K562 (cell line): ENCODE results near the gene EIF3I. TPM values are rescaled to one million over a fixed set of nuclear protein-coding genes. Genes with fewer than 3 reads are reported as not detected.

Experiments used
- ARID1B ChIP-seq: fragments of 450-650 bp; IDR thresholded peaks from 2 replicates; pipeline ENCODE4 v1.6.1; 2016; ENCODE audit warnings: antibody characterized with exemption, mild to moderate bottlenecking, inconsistent platforms
- BRCA1 ChIP-seq, 2 experiments: fragments of 450-650 bp in 1 of 2; sonication (generic) in 1 of 2; formaldehyde crosslinking in 1 of 2; IDR thresholded peaks; 2 replicates each; pipeline versions ENCODE4 v1.5.0 to v1.6.1; 2017 to 2020; ENCODE audit warnings: mild to moderate bottlenecking in 1 of 2, missing genetic modification reagents in 1 of 2
- CBX3 ChIP-seq, 2 experiments: IDR thresholded peaks; 1 replicate in 1 of 2; 2 replicates in 1 of 2; pipeline ENCODE4 v1.6.1; 2012; ENCODE audit warnings: inconsistent platforms in 2 of 2, low read length in 2 of 2, borderline replicate concordance in 1 of 2, control low read depth in 1 of 2
- ETS2 ChIP-seq: IDR thresholded peaks from 2 replicates; pipeline ENCODE4 v1.6.1; 2016; ENCODE audit warnings: borderline replicate concordance, missing genetic modification characterization, mild to moderate bottlenecking, moderate library complexity, missing compliant biosample characterization; ENCODE audit not compliant: poor library complexity, severe bottlenecking
- HDAC6 ChIP-seq: IDR thresholded peaks from 2 replicates; pipeline ENCODE4 v1.6.1; 2012; ENCODE audit warnings: low read depth, mild to moderate bottlenecking, control low read depth, inconsistent platforms, low read length, moderate library complexity
- NFATC3 ChIP-seq: fragments of 450-650 bp; IDR thresholded peaks from 2 replicates; pipeline ENCODE4 v1.6.1; 2017; ENCODE audit warnings: mild to moderate bottlenecking
- NFRKB ChIP-seq: fragments of 450-650 bp; IDR thresholded peaks from 2 replicates; pipeline ENCODE4 v1.6.1; 2016; ENCODE audit warnings: low read depth
- NR1H2 ChIP-seq: sonication (generic); formaldehyde crosslinking; IDR thresholded peaks from 2 replicates; pipeline ENCODE4 v1.4.0; 2020; ENCODE audit warnings: mild to moderate bottlenecking, missing genetic modification reagents
- ZNF699 ChIP-seq: fragments of 250-450 bp; sonication (Bioruptor Pico); IDR thresholded peaks from 2 replicates; pipeline ENCODE4 v1.8.0; 2021; ENCODE audit warnings: mild to moderate bottlenecking, moderate library complexity; ENCODE audit not compliant: insufficient replicate concordance
- polyA plus RNA-seq, 8 experiments: library from polyadenylated mRNA; depleted of rRNA in 4 of 8; stranded (reverse) in 5 of 8; unstranded in 3 of 8; fragments of >200 nt; fragmentation: Nextera tagmentation in 2 of 8; fragmentation: Illumina TruSeq in 1 of 8; extraction: Ambion mirVana in 2 of 8; extraction: Trizol in 1 of 8; gene quantifications; 2 replicates each; pipeline versions ENCODE4 v1.2.1 to v1.2.3, GENCODE V29; 2011 to 2014; ENCODE audit warnings: inconsistent platforms in 1 of 8, missing spikeins in 1 of 8
- total RNA-seq, 7 experiments: library from RNA; depleted of rRNA in 6 of 7; stranded (reverse); fragments of >200 nt in 6 of 7; fragmentation: Illumina TruSeq in 2 of 7; extraction: Trizol in 2 of 7; gene quantifications; 2 replicates each; pipeline versions ENCODE4 v1.2.1 to v1.2.3, GENCODE V29; 2011 to 2021; ENCODE audit warnings: low replicate concordance in 1 of 7
- TF ChIP-seq, protein P1 (sequence below): fragments of 150-350 bp; conservative IDR thresholded peaks from 2 replicates; pipeline ENCODE4 v1.6.1; 2014; ENCODE audit warnings: low read length
- TF ChIP-seq, protein P2 (sequence below), 2 experiments: fragments of 450-650 bp; formaldehyde crosslinking in 1 of 2; IDR thresholded peaks; 2 replicates each; pipeline versions ENCODE4 v1.4.0 to v1.6.1; 2014 to 2020; ENCODE audit warnings: mild to moderate bottlenecking in 2 of 2, borderline replicate concordance in 1 of 2, low read depth in 1 of 2
- TF ChIP-seq, protein P3 (sequence below): fragments of 450-650 bp; formaldehyde crosslinking; IDR thresholded peaks from 2 replicates; pipeline ENCODE4 v1.4.0; 2020; ENCODE audit warnings: mild to moderate bottlenecking, mixed read lengths

The EIF3I gene
- total and polyA plus RNA-seq, 9 of the 15 experiments (the other 6 are each of a cell fraction or from before 2014, with no cell fraction given), result 414 to 1,526 (median 635) TPM

DNA sequence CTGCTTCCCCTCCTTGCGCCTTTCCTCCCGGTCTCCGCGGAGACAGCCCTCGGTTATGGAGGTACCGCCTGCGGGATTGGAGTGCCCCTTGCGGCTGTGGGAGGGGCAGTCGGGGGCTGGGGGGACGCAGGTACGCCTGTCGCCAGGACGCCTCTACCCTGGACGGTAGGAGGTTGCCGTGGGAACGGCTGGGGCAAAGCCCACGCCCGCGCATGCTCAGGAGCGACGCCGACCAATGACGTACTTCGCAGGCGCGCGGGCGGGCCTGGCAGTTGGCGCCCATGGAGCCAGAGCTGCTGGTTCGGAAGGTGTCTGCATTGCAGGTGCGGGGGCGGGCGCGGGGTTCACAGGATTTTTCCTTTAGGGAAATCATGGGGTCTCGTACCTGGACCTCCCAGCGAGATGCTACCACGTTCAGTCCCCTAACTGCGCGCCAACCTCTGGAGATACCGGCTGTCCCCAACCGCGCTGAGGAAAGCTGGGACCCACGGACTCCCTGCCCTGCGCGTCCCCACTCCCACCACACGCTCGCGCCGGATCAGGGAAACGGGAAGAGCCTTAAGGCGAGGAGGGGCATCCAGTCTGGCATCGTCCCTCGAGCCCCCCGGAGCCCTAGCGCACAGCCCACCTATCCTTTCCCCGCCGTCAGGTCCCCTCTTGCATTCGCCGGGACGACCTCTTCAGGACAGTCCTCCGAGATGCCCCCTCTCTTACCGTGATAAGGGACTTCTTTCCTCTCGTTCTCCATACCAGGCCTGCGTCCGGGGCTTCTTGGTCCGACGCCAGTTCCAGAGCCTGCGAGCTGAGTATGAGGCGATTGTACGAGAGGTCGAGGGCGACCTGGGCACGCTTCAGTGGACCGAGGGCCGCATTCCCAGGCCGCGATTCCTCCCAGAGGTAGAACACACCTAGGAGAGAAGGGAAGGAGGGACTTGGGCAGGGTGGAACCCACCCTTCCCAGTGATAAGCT lies 16.5 kb upstream of the EIF3I start, which contains the start of gene IQCC (continued):
- TF ChIP-seq, protein P1, sequence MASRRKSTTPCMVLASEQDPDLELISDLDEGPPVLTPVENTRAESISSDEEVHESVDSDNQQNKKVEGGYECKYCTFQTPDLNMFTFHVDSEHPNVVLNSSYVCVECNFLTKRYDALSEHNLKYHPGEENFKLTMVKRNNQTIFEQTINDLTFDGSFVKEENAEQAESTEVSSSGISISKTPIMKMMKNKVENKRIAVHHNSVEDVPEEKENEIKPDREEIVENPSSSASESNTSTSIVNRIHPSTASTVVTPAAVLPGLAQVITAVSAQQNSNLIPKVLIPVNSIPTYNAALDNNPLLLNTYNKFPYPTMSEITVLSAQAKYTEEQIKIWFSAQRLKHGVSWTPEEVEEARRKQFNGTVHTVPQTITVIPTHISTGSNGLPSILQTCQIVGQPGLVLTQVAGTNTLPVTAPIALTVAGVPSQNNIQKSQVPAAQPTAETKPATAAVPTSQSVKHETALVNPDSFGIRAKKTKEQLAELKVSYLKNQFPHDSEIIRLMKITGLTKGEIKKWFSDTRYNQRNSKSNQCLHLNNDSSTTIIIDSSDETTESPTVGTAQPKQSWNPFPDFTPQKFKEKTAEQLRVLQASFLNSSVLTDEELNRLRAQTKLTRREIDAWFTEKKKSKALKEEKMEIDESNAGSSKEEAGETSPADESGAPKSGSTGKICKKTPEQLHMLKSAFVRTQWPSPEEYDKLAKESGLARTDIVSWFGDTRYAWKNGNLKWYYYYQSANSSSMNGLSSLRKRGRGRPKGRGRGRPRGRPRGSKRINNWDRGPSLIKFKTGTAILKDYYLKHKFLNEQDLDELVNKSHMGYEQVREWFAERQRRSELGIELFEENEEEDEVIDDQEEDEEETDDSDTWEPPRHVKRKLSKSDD, result 0 out of 2 replicates have a peak, but pooled peaks have one; percentile 76
- peak; percentile 88; the same call in 1 of the 2 replicates for TF ChIP-seq NR1H2 (CRISPR knock-in tag)
- TF ChIP-seq, protein P2, sequence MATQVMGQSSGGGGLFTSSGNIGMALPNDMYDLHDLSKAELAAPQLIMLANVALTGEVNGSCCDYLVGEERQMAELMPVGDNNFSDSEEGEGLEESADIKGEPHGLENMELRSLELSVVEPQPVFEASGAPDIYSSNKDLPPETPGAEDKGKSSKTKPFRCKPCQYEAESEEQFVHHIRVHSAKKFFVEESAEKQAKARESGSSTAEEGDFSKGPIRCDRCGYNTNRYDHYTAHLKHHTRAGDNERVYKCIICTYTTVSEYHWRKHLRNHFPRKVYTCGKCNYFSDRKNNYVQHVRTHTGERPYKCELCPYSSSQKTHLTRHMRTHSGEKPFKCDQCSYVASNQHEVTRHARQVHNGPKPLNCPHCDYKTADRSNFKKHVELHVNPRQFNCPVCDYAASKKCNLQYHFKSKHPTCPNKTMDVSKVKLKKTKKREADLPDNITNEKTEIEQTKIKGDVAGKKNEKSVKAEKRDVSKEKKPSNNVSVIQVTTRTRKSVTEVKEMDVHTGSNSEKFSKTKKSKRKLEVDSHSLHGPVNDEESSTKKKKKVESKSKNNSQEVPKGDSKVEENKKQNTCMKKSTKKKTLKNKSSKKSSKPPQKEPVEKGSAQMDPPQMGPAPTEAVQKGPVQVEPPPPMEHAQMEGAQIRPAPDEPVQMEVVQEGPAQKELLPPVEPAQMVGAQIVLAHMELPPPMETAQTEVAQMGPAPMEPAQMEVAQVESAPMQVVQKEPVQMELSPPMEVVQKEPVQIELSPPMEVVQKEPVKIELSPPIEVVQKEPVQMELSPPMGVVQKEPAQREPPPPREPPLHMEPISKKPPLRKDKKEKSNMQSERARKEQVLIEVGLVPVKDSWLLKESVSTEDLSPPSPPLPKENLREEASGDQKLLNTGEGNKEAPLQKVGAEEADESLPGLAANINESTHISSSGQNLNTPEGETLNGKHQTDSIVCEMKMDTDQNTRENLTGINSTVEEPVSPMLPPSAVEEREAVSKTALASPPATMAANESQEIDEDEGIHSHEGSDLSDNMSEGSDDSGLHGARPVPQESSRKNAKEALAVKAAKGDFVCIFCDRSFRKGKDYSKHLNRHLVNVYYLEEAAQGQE (IDR thresholded peaks at IDR 0.05; ENCODE audit: borderline replicate concordance), result no peak
- TF ChIP-seq, protein P2 (CRISPR knock-in tag; IDR thresholded peaks at IDR 0.05; ENCODE audit: low read depth), result peak; percentile 30; the same call in 1 of the 2 replicates
- peak in 1 of 2 experiments; percentile 25; a peak in 1 of 3 replicates for TF ChIP-seq CBX3 (IDR thresholded peaks at IDR 0.05; ENCODE audit: borderline replicate concordance in 1 of 2, low read length in 2 of 2)
- no peak for TF ChIP-seq ETS2
- peak; percentile 31; the same call in 1 of the 2 replicates for TF ChIP-seq ARID1B
- TF ChIP-seq ZNF699 (CRISPR knock-in tag), result no peak
- TF ChIP-seq, protein P3, sequence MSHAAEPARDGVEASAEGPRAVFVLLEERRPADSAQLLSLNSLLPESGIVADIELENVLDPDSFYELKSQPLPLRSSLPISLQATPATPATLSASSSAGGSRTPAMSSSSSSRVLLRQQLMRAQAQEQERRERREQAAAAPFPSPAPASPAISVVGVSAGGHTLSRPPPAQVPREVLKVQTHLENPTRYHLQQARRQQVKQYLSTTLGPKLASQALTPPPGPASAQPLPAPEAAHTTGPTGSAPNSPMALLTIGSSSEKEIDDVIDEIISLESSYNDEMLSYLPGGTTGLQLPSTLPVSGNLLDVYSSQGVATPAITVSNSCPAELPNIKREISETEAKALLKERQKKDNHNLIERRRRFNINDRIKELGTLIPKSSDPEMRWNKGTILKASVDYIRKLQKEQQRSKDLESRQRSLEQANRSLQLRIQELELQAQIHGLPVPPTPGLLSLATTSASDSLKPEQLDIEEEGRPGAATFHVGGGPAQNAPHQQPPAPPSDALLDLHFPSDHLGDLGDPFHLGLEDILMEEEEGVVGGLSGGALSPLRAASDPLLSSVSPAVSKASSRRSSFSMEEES (CRISPR knock-in tag), result no peak
- TF ChIP-seq HDAC6, result 0 out of 2 replicates have a peak, but pooled peaks have one; percentile 75
- peak; percentile 57; the same call in 1 of the 2 replicates for TF ChIP-seq NFRKB
- no peak for TF ChIP-seq NFATC3
- no peak for TF ChIP-seq BRCA1 (IDR thresholded peaks at IDR 0.05)
- TF ChIP-seq BRCA1 (CRISPR knock-in tag; IDR thresholded peaks at IDR 0.05), result no peak
